Aorta (tissue), 5 donors: ENCODE results near the gene SERINC2. TPM values are rescaled to one million over a fixed set of nuclear protein-coding genes. Genes with fewer than 3 reads are reported as not detected.

Experiments used
- ATAC-seq: fragments of 200-7000 bp; cut with Tn5 transposase; one replicate; pipeline ENCODE4 v1.9.1; 2022; ENCODE audit warnings: moderate library complexity; ENCODE audit not compliant: low FRiP score
- DNase-seq, 2 donors: peaks; one replicate each; pipeline ENCODE4 v3.0.0-alpha.2; 2020
- H3K27ac ChIP-seq, 2 donors: one replicate each; pipeline ENCODE4 v1.5.1; 2013; ENCODE audit warnings: low read length in 2 of 2, mild to moderate bottlenecking in 2 of 2, moderate library complexity in 2 of 2, control low read depth in 1 of 2, inconsistent platforms in 1 of 2, low read depth in 1 of 2
- H3K27me3 ChIP-seq, 2 donors: one replicate each; pipeline ENCODE4 v1.6.1; 2013; ENCODE audit warnings: control low read depth in 1 of 2, low read length in 1 of 2, mild to moderate bottlenecking in 1 of 2, moderate library complexity in 1 of 2; ENCODE audit not compliant: insufficient read depth in 2 of 2, control insufficient read depth in 1 of 2
- H3K36me3 ChIP-seq, 2 donors: one replicate each; pipeline ENCODE4 v1.6.1; 2013; ENCODE audit warnings: control low read depth in 1 of 2, low read length in 1 of 2, mild to moderate bottlenecking in 1 of 2; ENCODE audit not compliant: insufficient read depth in 2 of 2, control insufficient read depth in 1 of 2
- H3K4me1 ChIP-seq, 2 donors: one replicate each; pipeline ENCODE4 v1.6.1; 2013; ENCODE audit warnings: low read length in 2 of 2, control low read depth in 1 of 2, mild to moderate bottlenecking in 1 of 2, moderate library complexity in 1 of 2; ENCODE audit not compliant: insufficient read depth in 2 of 2, control insufficient read depth in 1 of 2
- H3K4me3 ChIP-seq, 2 donors: one replicate each; pipeline ENCODE4 v1.5.1; 2013; ENCODE audit warnings: low read length in 2 of 2, control low read depth in 1 of 2, mild to moderate bottlenecking in 1 of 2
- H3K9me3 ChIP-seq: one replicate; pipeline ENCODE4 v1.6.1; 2013; ENCODE audit warnings: mild to moderate bottlenecking, low read length; ENCODE audit not compliant: control insufficient read depth
- WGBS, 2 donors: extraction: QIAGEN DNeasy Blood & Tissue Kit; methylation state at CpG; one replicate each; pipeline ENCODE4 v1.1.7; 2013; 5-methylcytosine and 5-hydroxymethylcytosine counted together
- intact Hi-C, 2 donors: fragments of 100-400 bp; cut with DNase I; formaldehyde crosslinking; loops; one replicate each; pipeline versions ENCODE4 v1.14.2 to v1.15.0; 2022
- polyA plus RNA-seq, 2 donors: library from polyadenylated mRNA; stranded (reverse); fragments of 200-250 nt; gene quantifications; one replicate each; pipeline ENCODE4 v1.2.3, GENCODE V29; 2013
- total RNA-seq, 2 donors: library from RNA; stranded (reverse); fragmentation: NEBNext Ultra II Directional; extraction: Animal tissue kit (Norgen Biotek cat#: 25700); gene quantifications; one replicate each; pipeline ENCODE4 v1.2.1, GENCODE V29; 2021
- donor health status: healthy with polysubstance abuse.
- donor health status: Bipolar disorder and iron deficiency.
- donor health status: DM: no; HTN: no; CAD: no.
- donor health status: DM: no; HTN: no; CAD: no.
- donor health status: DM: yes; HTN: yes; CAD: no.

SERINC2 gene
- total and polyA plus RNA-seq, 4 donors = 2.5 to 20.7 (median 3.5) TPM

DNA sequence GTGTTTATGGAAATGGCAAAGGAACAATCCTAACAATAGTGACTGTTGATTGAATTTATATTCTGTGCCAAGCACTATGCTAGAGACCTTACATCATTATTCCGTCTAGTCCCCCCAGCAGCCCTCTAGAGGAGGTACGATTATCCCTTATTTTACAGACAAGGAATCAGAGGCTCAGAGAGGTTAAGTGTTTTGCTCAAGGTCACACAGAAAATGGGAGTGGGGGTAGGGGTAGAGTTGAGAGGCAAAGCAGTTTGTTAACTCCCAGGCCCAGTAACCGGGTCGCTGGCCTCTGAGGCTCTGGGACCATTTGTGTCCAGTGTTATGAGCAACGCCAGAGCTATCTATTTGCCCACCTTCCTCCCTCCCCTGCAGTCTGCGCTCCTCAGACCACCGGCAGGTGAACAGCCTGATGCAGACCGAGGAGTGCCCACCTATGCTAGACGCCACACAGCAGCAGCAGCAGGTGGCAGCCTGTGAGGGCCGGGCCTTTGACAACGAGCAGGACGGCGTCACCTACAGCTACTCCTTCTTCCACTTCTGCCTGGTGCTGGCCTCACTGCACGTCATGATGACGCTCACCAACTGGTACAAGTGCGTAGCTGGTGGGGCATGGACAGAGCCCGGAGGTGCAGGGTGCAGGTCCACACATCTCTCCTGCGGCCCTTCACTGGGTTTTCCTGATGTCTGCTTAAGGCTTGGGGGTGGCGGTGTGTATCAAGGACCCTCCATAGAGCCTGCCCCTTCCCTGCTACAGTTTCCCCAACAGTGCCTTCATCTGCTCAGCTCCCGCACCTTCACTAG, 19.8 kb downstream of the SERINC2 start:
- 88 to 90% methylated on average over 20 of the region's 20 CpGs for WGBS, 2 donors
- H3K27me3 ChIP-seq = no peaks in the 10 kb centered on the region
- H3K27ac ChIP-seq = no peak overlapping the region
- H3K9me3 ChIP-seq = no peaks in the 10 kb centered on the region
- H3K36me3 ChIP-seq = no peaks in the 10 kb centered on the region
- H3K4me1 ChIP-seq = no peaks in the 10 kb centered on the region
- intact Hi-C loops = no loop called here
- H3K4me3 ChIP-seq = no peak overlapping the region
- ATAC-seq (no peak), DNase-seq (peak in 1 of 2 donors; percentile 59)

DNA sequence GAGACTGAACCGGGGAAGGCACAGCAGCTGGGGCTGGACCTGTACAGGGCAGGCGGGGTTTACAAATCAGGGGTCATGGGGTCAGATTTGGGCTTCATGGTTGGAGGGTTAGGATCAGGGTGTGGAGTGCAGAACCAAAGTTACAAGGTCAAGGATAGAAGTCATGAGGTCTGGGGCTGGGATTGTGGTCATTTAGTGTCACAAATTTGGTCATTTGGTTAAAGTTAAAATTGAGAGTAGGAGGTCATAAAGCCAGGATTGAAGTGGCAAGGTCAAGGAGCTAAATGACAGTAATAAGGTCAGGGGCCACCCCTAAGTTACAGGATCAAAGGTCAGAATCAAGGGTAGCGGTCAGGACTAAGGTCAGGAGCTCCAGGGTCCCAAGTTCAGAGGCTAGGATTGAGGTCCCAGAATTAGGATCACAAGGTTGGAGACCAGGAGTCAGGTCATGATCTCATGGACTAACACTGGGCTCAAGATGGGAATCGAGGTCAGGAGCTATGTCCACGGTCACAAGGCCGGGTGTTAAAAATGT, 20.4 kb downstream of the SERINC2 start:
- H3K9me3 ChIP-seq = no peaks in the 10 kb centered on the region
- H3K36me3 ChIP-seq = no peaks in the 10 kb centered on the region
- no peak overlapping the region for H3K27ac ChIP-seq
- no peak for ATAC-seq
- no peak overlapping the region for H3K4me3 ChIP-seq
- H3K4me1 ChIP-seq = no peaks in the 10 kb centered on the region
- DNase-seq = no peak
- intact Hi-C loops = no loop called here
- 88 to 89% methylated on average over 6 of the region's 6 CpGs for WGBS, 2 donors
- H3K27me3 ChIP-seq = no peaks in the 10 kb centered on the region

DNA sequence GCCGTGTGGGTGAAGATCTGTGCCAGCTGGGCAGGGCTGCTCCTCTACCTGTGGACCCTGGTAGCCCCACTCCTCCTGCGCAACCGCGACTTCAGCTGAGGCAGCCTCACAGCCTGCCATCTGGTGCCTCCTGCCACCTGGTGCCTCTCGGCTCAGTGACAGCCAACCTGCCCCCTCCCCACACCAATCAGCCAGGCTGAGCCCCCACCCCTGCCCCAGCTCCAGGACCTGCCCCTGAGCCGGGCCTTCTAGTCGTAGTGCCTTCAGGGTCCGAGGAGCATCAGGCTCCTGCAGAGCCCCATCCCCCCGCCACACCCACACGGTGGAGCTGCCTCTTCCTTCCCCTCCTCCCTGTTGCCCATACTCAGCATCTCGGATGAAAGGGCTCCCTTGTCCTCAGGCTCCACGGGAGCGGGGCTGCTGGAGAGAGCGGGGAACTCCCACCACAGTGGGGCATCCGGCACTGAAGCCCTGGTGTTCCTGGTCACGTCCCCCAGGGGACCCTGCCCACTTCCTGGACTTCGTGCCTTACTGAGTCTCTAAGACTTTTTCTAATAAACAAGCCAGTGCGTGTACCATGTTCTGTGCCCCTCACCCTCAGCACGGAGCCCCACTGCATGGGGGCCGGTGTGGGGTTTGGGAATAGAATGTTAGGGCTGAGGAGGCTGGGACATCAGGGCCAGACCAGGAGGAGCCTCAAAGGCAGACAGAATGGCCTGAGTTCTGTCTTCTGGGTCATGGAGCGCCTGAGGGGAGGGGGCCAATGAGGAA, 21.3 kb downstream of the SERINC2 start:
- 56 to 63% methylated on average over 21 of the region's 21 CpGs for WGBS, 2 donors
- Histone ChIP-seq H3K4me1 (no peaks in the 10 kb centered on the region), H3K9me3 (no peaks in the 10 kb centered on the region), H3K27ac (no peak overlapping the region), H3K4me3 (no peak overlapping the region), H3K27me3 (no peaks in the 10 kb centered on the region), H3K36me3 (no peaks in the 10 kb centered on the region)
- no peak for ATAC-seq
- DNase-seq = peak in 1 of 2 donors; percentile 66
- intact Hi-C loops = no loop called here

- Histone ChIP-seq H3K4me3 (no peak overlapping the region), H3K36me3 (no peaks in the 10 kb centered on the region), H3K27ac (no peak overlapping the region), H3K9me3 (no peaks in the 10 kb centered on the region), H3K4me1 (no peaks in the 10 kb centered on the region), H3K27me3 (no peaks in the 10 kb centered on the region)
- ATAC-seq (no peak), DNase-seq (peak in 1 of 2 donors; percentile 51)
- intact Hi-C loops = no loop called here
- 67 to 72% methylated on average over 12 of the region's 12 CpGs for WGBS, 2 donors
Observed at GRCh38 chr1:31434979-31435378, 22.0 kb downstream of the SERINC2 start.

- Histone ChIP-seq H3K4me3 (no peak overlapping the region), H3K9me3 (no peaks in the 10 kb centered on the region), H3K27me3 (no peaks in the 10 kb centered on the region), H3K36me3 (no peaks in the 10 kb centered on the region), H3K27ac (no peak overlapping the region), H3K4me1 (no peaks in the 10 kb centered on the region)
- ATAC-seq (no peak), DNase-seq (peak in 1 of 2 donors; percentile 39)
- WGBS, 2 donors = 81 to 84% methylated on average over 13 of the region's 13 CpGs
- intact Hi-C loops = no loop called here
Observed at GRCh38 chr1:31435471-31436409, 22.7 kb downstream of the SERINC2 start.

DNA sequence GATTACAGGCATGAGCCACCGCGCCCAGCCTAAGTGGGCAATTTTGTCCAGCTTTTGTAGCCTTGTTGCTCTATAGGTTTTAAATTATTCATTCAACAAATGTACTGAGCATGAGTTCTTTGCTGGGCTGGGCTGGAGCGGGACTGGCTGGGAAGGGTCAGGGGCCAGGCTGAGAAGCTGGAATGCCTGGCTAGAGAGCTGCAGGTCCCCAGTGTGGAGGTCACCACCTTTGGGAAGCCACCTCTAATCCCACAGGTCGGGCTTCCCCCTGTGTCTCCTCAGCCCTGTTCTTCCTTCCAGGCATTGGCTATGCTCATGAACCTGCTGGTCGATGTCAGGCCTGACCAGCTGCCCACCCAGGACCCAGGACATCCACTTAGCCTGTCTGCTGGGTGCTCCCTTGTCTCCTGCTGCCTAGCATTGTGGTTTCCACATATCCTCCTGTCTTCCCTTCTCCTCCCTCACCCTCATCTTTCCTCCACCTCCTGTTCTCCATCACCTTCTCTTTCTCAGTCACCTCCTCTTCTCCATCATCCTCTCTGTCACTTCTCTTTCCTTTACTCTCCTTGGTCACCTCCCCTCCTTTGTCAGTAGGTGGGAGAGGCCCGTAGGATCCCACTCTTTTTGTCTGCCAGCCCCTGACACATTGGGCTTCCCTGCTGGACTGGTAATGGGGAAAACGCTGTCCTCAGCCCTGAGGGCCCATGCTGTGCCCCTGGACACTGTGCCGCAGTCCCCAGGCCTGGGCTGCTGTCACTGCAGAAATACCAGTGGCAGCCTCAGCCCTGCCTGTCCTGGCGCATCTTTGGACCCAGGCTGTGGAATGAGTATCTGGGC, 23.8 kb downstream of the SERINC2 start:
- ATAC-seq (no peak), DNase-seq (peak in 1 of 2 donors; percentile 27)
- H3K9me3 ChIP-seq = no peaks in the 10 kb centered on the region
- H3K27ac ChIP-seq = no peak overlapping the region
- H3K4me3 ChIP-seq = no peak overlapping the region
- H3K4me1 ChIP-seq = no peaks in the 10 kb centered on the region
- intact Hi-C loops = no loop called here
- no peaks in the 10 kb centered on the region for H3K36me3 ChIP-seq
- 79 to 81% methylated on average over 9 of the region's 9 CpGs for WGBS, 2 donors
- H3K27me3 ChIP-seq = no peaks in the 10 kb centered on the region

- Histone ChIP-seq H3K36me3 (no peaks in the 10 kb centered on the region), H3K9me3 (no peaks in the 10 kb centered on the region), H3K27ac (no peak overlapping the region), H3K4me3 (no peak overlapping the region), H3K27me3 (no peaks in the 10 kb centered on the region), H3K4me1 (no peaks in the 10 kb centered on the region)
- WGBS, 2 donors = 71 to 74% methylated on average over 11 of the region's 11 CpGs
- DNase-seq (peak in 1 of 2 donors; percentile 35), ATAC-seq (no peak)
- intact Hi-C loops = no loop called here
Observed at GRCh38 chr1:31437433-31438037, 24.5 kb downstream of the SERINC2 start.
